Measurements from ENCODE around the gene AARS2.
A peak's percentile ranks its signal among the peaks of the same experiment; 100 is the strongest.
"Not testable (repeated sequence)": the region's sequence is repeated elsewhere in the genome, so short reads cannot be mapped to it uniquely, and the experiment has no call there.

The AARS2 gene

DNA sequence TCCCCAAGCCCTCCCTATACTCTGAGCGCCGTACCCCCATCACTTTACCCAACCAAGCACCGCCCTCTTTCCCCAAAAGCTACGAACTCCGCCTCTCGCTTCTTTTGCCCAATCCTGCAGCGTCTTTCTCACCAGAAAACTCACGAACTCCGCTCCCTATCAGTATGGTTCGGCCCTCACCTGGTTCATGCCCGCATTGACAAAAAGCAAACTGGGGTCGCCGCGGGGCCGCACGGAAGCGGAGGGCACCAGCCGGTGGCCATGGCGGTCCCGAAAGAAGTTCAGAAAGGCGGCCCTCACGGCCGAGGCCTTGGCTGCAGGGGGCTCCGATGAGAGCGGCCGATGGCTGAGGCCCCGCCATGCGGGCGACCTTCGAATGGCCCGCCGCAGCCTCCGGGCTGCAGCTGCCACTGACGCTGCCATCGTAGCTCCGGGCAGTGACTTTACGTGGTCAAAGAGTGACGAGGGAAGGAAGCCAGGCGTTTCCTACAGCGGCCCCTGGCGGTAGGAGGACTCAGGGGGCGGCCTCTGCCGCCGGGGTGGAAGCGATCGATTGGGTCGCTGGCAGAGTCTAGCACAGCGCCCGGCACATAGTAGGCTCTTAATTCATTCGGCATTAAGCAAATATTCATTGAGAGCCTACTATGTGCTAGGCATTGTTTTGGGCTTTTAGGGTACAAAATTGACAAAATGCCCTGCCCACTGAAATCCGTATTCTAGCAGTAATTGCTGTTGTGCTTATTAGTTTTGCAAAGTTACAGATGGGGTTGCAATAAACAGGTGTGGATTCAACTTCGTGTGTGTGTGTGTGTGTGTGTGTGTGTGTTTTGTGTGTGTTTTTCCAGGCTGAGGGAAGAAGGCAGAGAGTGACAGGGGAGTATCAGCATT is at the start of gene AARS2:
TSS of gene AARS2 (minus strand) at position 447 of the 888 bp plus-strand sequence. CDS start at position 423, 24 bp downstream.
- peak; percentile 91 for DNase-seq (ENCODE audit: low spot score)

DNA sequence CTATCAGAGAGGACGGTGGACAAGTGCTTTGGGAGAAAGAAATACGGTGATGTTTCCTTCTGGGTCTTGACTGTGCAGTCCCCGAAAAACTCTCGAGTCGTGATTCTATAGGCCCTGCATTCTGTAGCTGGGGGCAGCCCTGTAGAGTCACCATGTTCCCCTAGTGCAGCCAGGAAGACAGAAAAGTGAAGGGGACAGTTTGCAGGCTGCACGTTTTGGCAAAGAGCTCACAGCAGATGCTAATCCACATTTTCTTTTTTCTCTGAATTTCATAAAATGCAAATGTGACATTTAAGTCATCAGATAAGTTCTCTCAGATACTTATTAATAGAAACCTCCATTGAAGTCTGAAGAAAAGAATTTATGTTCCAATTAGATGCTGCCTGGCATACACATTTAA is 48.8 kb upstream of the AARS2 start:
- DNase-seq (ENCODE audit: low spot score): no peak

DNA sequence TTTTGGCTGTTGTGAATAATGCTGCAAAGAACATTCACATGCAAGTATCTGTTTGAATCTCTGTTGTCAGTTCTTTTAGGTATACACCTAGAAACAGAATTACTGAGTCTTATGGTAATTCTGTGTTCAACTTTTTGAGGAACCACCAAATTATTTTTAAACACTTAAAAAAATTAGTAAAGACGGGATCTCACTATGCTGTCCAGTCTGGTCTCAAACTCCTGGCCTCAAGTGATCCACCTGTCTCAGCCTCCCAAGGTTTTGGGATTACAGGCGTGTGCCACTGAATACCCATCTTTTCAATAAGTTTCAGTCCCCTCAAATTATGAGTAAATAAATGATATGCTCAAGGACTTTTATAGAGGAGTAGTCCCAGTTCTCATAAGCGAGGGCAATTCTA is 46.8 kb upstream of the AARS2 start:
- no peak for DNase-seq (ENCODE audit: low spot score)

DNA sequence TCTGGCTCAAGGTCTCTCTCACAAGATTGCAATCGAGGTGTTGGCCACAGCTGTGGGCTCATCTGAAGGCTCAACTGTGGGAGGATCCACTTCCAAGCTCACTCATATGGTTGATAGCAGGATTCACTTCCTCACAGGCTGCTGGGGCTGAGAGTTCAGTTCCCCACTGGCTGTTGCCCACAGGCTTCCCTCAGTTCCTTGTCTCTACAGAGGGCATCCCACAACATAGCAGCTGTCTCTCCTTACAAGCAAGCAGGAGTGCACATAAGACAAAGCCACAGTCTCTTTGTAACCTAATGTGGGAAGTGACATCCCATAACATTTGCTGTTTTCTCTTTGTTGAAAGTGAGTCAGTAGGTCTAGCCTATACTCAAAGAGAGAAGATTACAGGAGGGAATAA is 43.3 kb upstream of the AARS2 start:
- DNase-seq (ENCODE audit: low spot score): no peak

DNA sequence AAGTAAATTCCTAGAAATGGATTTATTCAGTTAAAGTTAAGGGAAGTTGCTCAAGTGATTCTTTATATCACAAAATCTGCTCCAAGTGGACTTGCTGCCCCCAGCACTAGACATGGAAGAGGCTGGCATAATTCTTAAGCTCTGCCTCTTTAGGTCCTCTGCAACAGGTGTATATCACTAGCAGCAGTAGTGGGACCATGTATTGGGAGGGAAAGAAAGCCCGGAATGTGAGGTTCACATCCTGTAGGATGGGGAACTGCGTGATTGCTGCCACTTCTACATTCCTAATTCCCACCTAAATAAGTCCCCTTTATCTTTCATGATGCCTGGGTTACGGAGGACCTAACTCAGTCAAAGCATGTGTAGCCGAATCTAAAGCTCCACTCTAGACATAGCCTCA is 42.5 kb upstream of the AARS2 start:
- no peak for DNase-seq (ENCODE audit: low spot score)

DNA sequence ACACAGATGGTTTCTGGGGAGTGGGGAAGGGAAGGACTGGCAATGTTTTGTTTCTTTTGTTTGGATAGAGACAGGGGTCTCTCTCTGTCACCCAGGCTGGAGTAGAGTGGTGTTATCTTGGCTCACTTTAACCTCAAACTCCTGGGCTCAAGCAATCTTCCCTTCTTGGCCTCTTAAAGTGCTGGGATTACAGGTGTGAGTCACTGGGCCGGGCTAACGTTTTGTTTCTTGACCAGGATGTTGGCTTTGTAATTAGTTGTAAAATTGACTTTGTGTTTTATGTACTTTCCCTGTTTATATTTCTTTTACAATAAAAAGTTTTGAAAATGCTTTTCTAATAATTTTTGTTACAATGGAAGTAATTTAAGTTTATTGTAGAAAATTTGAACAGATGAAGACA is 40.2 kb upstream of the AARS2 start:
- no peak for DNase-seq (ENCODE audit: low spot score)

DNA sequence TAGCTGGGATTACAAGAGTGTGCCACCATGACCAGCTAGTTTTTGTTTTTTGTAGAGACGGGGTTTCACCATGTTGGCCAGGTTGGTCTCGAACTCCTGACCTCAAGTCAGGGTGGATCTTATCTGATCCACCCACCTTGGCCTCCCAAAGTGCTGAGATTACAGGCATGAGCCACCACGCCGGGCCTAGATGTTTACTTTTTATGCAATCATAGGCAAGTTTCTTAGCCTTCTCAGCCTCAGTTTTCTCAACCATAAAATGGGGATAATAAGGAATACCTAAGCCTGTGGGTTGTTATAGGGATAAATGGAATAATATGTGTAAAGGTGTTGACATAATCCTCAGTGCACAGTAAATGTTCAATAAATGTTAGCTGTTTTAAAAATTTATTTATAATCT is 39.1 kb upstream of the AARS2 start:
- DNase-seq (ENCODE audit: low spot score): no peak

DNA sequence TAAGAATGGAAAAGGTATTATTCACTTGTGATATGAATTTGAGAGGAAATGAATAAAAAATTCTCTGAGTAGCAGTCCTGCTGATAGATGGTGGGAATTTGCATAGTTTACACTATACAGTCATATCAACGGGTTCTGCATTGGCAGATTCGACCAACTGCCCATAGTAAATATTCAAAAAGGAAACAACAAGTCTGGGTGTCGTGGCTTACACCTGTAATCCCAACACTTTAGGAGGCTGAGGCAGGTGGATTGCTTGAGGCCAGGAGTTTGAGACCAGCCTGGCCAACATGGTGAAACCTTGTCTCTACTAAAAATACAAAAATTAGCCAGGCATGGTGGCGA is 37.5 kb upstream of the AARS2 start:
- not testable (repeated sequence) for DNase-seq (ENCODE audit: low spot score)

DNA sequence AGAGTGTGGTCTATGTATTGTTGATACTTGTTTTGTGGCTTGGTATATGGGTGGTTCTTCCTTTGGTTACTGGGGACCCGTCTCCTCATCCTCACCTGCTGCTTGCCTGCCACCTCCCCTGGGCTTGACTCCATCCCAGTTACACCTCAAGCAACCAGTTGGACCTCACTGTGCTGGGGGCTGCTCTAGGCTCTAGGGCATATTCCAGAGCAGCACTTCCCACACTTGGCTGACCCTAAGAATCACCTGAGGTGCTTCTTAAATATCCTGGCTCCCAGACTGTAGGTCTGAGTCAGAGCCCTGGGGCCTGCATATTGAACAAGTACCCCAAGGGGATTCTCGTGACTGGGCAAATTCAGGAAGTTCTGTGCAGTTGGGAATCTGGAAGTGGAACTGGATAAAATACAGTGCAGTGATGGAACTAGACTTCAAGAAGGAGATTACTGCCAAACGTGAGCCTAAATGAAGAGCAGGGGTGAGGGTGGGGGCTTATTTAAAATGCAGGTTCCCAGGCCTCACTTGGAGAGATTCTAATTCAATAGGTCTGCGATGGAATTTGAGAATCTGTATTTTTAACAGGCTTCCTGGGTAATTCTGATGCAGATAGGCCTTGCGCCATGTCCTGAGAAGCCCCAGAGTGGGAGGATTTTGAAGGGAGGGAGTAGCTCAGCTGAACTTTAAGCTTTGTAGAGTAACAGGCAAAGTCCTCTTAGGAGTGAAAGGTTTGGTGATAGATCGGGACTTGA is 36.9 kb upstream of the AARS2 start:
- DNase-seq (ENCODE audit: low spot score): no peak

DNA sequence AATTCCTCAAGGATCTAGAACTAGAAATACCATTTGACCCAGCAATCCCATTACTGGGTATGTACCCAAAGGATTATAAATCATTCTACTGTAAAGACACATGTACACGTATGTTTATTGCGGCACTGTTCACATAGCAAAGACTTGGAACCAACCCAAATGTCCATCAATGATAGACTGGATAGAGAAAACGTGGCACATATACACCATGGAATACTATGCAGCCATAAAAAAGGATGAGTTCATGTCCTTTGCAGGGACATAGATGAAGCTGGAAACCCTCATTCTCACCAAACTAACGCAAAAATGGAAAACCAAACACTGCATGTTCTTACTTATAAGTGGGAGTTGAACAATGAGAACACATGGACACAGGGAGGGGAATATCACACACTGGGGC is 33.7 kb upstream of the AARS2 start:
- not testable (repeated sequence) for DNase-seq (ENCODE audit: low spot score)

DNA sequence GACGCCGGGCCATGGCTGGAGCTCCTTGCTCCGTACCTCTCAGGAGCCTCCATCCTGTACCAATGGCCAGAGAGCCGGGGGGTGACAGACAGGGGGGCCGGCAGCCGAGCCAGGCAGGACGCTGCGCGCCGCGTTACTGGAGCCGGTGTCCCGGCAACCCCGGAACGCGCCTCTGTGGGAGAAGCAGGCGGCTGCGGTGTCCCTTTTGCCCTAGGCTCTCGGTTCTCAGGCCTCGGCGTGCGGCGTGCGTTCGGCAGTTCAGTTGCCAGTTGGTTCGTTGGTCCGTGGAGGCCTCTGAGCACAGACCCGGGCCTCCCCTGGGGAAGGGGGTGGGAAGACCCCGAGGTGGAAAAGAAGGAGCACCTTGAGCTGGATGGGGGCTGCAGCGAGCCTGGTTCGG is 29.3 kb upstream of the AARS2 start, which contains the start of gene SPATS1:
TSS of gene SPATS1 (plus strand) at position 162 of the 400 bp plus-strand sequence. CDS start 446 bp downstream, outside the sequence.
- peak; percentile 11 for DNase-seq (ENCODE audit: low spot score)

DNA sequence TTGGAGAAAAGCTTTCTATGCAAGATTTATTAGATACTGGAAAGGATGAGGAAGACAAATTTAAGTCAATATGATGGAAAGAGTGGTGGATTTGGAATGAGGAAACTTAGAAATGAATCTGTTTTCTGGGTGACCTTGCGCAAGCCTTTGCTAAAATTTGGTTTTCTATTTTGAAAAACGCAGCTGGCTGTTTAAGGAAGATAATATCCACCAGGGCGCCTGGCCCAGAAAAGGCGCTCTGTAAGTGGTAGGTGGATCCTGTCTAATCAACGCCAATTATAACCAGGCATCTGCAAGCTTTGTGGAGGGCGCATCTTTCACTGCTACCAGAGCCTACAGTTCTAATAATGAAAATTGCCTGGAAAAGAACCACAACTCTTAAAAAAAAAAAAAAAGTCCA is 28.9 kb upstream of the AARS2 start:
- DNase-seq (ENCODE audit: low spot score): no peak

DNA sequence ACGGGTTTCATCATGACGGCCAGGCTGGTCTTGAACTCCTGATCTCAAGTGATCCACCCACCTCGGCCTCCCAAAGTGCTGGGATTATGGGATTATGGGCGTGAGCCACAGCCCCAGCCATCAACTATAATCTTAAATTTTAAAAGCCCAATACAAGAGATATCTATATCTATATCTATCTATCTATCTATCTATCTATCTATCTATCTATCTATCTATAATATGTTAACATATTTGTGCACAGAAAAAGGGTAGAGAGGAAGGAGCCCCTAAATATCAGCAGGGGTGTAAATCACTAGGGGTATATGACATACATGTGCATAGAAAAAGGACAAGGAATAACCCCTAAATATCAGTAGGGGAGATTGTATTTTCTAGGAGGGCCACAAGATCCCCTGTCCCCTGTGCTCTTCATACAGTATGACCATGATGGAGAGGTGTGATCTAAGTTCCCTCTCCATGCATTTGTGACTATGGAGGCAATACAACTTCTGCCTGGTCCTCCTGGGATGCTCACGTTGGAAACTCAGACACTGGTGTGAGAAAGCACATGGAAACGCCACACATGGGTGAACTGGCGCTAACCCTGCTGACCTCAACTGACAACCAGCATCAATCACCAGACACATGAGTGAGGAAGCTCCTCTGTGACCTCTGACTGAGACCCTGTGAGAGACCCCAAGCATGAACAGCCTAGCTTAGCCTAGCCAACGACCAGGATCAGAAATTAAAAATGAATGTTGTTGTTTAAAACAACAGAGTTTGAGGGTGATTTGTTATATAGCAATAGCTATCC is 28.1 kb upstream of the AARS2 start:
- DNase-seq (ENCODE audit: low spot score): no peak

DNA sequence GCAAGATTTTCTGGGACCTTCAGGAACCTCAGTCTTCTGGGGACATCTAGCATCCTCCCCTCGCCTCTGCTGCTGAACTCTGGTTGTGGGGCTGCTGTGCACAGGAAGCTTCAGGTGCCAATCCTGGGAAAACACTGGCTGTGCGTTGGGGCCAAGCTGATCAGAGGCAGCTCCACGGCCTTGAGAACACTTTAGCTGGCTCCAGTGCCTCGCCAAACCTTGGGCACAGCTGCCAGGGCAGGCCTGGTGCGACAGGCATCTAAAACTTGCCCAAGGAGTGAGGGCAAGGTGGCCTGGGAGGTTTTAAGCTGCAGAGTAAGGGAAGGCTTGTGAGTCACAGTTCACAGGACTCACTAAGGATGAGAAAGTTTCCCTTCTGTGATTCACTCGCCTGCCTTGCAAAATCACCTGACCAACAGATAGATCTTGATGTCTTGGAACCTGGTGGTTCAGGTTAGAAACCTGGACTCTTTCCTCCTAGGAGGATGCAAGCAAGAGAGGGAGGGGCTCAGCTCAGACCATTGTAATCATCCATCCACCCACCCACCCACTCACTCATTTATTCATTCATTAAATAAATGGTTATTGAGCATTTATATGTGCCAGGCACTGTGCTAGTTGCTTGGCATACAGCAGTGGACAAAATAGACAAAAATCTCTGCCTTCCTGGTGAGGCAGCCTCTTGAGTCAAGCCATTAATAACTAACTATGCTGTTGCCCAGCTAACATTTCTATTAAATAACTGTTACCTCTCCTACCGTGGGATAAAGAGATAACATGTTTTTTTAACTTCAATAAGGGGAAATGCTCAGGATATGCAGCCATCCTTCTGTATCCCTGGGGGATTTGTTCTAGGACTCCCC is 26.8 kb upstream of the AARS2 start:
- no peak for DNase-seq (ENCODE audit: low spot score)

DNA sequence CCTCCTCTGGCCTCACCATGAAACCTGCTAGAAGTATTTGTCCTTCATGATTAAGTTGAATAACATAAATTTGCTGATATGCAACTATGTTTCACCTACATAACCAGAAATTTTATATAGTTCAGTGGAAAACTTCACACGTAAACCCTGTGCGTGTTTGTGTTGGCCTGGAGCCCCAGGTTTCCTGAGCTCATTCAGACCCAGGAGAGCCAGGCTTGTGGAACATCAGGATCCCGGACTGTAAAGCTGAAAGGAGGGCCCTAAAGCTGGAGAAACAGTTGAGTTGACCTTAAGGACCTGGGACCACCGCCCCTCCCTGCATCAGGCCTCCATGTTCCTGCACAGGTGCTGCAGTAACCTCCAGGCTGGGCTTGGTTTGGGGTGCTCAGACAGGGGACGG is 26.2 kb upstream of the AARS2 start:
- no peak for DNase-seq (ENCODE audit: low spot score)

DNA sequence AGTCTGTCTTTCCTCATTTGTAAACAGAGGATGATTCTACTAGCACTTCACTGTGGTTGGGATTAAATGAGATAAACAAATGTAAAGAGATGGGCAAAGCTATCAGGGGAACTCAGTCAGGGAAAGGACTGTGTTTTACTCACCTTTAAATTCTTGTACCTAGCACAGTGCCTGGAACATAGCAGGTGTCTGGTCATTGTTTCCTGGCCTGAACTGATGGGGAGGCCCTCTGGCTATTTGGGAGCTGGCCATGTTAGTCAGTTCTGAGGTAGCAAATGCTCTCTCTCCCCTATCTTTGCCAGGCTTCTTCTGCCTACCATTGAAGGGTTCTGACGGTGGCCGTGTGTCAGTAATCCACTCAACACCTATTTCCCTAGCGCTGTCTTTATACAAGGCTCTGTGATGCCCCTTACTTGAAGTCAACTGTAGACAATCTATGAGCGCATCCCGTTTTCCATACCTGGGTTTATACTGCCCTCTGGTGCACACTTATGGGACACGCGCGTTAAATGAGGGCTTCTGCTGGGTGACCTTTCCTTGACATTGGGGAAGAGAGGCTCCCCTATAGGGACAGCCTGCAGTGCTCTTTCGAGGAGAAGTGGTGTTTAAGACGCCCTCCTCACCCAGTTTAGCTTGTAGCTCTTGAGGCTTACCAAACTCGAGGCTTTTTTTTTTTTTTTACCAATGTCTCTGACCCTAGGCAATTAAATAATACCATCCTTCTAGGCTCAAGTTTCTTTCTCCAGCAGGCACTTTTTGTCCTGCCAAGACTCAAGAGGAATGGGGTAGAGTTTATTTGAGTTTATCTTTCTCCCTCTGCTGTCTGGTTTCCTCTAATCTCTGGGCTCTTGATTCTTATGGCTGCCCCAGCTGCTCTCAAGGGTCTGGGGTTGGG is 25.3 kb upstream of the AARS2 start:
- peak; percentile 69 for DNase-seq (ENCODE audit: low spot score)

DNA sequence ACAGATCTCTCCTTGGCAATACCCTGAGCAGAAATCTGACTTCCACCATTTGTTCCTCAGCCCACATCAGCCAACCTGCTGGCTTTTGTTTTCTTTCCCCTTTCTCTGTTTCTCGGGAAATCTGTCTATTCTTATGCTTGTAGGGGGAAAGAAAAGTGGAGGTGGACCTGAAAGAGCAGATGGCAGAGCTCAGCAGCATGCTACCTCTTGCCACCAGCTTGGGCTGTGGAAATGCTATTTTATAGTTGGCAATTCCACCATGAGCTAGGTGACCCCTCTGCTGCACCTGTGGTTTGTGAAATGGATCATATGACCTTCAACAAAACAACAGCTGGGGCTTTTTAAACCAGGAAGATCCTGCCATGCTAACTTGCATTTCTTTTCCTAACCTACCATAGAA is 22.5 kb upstream of the AARS2 start:
- no peak for DNase-seq (ENCODE audit: low spot score)

DNA sequence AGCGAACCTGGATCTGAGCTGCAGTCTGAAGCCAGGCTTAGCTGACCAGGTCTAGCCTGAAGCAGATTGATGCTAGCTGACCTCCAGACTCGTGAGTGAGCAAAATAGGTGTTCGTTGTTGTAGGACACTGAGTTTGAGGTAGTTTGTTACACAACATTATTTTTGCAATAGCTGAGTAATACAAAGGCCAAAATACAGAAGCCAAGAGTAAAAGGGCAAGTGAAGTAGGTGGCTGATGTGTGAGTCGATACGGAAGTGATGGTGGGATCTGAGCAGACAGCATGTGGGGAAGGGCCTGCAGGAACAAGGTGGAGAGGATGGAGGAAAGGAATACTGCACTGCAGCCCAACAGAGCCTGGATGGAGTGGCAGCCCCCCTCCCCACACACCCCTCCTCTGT is 20.8 kb upstream of the AARS2 start:
- DNase-seq (ENCODE audit: low spot score): no peak

DNA sequence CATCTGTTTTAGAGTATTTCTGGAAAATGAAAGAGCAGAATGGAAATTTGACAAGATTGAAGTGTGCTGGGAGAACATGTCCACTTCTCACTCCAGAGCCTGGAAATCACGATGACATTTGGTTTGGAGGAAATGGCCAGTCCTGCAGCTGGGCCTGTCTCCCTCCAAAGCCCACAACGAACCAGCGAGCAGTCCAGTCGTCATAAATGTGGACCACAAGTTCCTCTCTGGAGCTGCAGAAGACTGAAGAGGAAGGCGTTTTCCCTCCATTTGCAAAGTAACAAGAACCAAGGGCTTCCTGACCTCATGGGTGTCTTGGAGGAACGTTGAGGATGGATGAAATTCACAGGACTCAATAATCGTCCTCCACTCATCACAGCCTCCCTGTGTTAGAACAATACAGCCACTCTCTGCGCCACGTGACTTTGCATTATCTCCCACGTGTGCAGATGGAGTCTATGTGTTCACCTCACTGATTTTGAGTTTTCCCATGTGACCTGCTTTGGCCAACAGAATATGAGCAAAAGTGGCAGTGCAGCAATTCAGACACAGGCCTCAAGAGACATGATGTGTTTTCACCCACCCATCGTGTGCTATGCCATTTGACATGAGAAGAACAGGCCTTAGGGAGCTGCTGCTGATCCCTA is 20.2 kb upstream of the AARS2 start:
- no peak for DNase-seq (ENCODE audit: low spot score)

DNA sequence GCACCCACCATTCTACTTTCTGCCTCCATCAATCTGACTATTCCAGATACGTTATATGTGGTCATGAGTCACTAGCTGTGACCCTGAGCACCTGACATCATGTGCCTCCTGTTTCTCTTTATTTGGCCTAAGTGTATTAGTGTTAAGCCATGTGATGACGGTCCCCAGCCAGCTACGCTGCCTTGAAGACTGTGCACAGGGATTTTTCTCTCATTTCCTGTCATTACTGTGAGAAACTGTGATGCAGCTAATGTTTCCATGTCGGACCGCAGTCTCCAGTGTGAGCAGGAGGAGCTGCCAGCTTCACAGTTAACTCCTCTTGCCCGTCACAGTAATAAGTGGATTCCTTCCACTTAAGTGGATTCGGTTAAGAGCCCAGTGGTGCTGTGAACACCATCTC is 19.4 kb upstream of the AARS2 start:
- peak; percentile 14 for DNase-seq (ENCODE audit: low spot score)
